Activated B cell treated with CpG ODN at 0.5 μM for 24 hours (primary cell): ENCODE data around the gene VEZF1. TPM values are rescaled to one million over a fixed set of nuclear protein-coding genes. Genes with fewer than 3 reads are reported as not detected.
A peak's percentile ranks its signal among the peaks of the same experiment; 100 is the strongest.

ENCODE experiments used
- ATAC-seq: fragments of 200-7000 bp; cut with Tn5 transposase; one replicate; pipeline ENCODE4 v1.10.0; 2021; ENCODE audit warnings: low read depth, mild to moderate bottlenecking, moderate library complexity
- CTCF ChIA-PET: fragments of 350-600 bp; sonication (Branson Sonifier 250); formaldehyde crosslinking; loops from one replicate; lab custom pipeline; 2021; ENCODE audit warnings: antibody characterized with exemption; lab: Charles Lee
- POLR2A ChIA-PET: fragments of 350-600 bp; sonication (Branson Sonifier 250); formaldehyde crosslinking; loops from one replicate; lab custom pipeline; 2021; ENCODE audit warnings: antibody characterized with exemption; lab: Charles Lee
- DNase-seq: peaks from one replicate; pipeline ENCODE4 v3.0.0; 2022
- H3K27ac Mint-ChIP-seq: one replicate; pipeline ENCODE4 v1.8.0; 2020; ENCODE audit warnings: mixed read lengths
- H3K27me3 Mint-ChIP-seq: one replicate; pipeline ENCODE4 v1.8.0; 2021; ENCODE audit warnings: mixed read lengths
- H3K36me3 Mint-ChIP-seq: one replicate; pipeline ENCODE4 v1.8.0; 2021; ENCODE audit warnings: low read depth, mixed read lengths
- H3K4me1 Mint-ChIP-seq: one replicate; pipeline ENCODE4 v1.8.0; 2021; ENCODE audit warnings: mixed read lengths
- H3K4me3 Mint-ChIP-seq: one replicate; pipeline ENCODE4 v1.8.0; 2020; ENCODE audit warnings: mild to moderate bottlenecking, mixed read lengths
- H3K9me3 Mint-ChIP-seq: one replicate; pipeline ENCODE4 v1.8.0; 2020; ENCODE audit warnings: mixed read lengths
- intact Hi-C: fragments of 100-400 bp; cut with micrococcal nuclease; formaldehyde crosslinking; loops from one replicate; pipeline ENCODE4 v1.15.1; 2024
- total RNA-seq: library from RNA; stranded (reverse); gene quantifications from 2 replicates; pipeline ENCODE4 v1.2.3, GENCODE V29; 2022
- TF ChIP-seq, protein P1 (sequence below): fragments of 200-600 bp; IDR thresholded peaks from one replicate; pipeline ENCODE4 v1.8.0; 2022; ENCODE audit warnings: antibody characterized with exemption, mild to moderate bottlenecking

Gene VEZF1
- total RNA-seq, 1 donor from 2014 or later = 45.1 TPM

- no peaks in the 10 kb centered on the region for H3K27me3 Mint-ChIP-seq
- H3K36me3 Mint-ChIP-seq = peaks cover 35% of the 10 kb centered on the region
- H3K27ac Mint-ChIP-seq = peak overlapping the region; percentile 80
- ChIA-PET POLR2A (interaction anchor here (0.5 to 1.5 kb wide), 4 partner anchors 20 to 118 kb away, joined by 4 to 10 read pairs (median 4); partner anchors contain the start of gene SRSF1), CTCF (interaction anchor here (1.0 to 2.1 kb wide), 8 partner anchors 10 to 130 kb away, joined by 3 to 11 read pairs (median 6); partner anchors contain the start of gene SRSF1)
- intact Hi-C loops = loop anchor here (2.0 to 5.0 kb wide), 3 partner anchors 30 to 730 kb away; partner anchors contain the start of gene MSI2
- TF ChIP-seq, protein P1, sequence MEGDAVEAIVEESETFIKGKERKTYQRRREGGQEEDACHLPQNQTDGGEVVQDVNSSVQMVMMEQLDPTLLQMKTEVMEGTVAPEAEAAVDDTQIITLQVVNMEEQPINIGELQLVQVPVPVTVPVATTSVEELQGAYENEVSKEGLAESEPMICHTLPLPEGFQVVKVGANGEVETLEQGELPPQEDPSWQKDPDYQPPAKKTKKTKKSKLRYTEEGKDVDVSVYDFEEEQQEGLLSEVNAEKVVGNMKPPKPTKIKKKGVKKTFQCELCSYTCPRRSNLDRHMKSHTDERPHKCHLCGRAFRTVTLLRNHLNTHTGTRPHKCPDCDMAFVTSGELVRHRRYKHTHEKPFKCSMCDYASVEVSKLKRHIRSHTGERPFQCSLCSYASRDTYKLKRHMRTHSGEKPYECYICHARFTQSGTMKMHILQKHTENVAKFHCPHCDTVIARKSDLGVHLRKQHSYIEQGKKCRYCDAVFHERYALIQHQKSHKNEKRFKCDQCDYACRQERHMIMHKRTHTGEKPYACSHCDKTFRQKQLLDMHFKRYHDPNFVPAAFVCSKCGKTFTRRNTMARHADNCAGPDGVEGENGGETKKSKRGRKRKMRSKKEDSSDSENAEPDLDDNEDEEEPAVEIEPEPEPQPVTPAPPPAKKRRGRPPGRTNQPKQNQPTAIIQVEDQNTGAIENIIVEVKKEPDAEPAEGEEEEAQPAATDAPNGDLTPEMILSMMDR = no peak
- no peak for ATAC-seq
- H3K9me3 Mint-ChIP-seq = no peaks in the 10 kb centered on the region
- H3K4me1 Mint-ChIP-seq = peaks cover 55% of the 10 kb centered on the region
- H3K4me3 Mint-ChIP-seq = peak overlapping the region; percentile 91
- peak; percentile 18 for DNase-seq
These were observed 1.0 kb downstream of the VEZF1 start for GRCh38 chr17:57986841-57987580.

DNA sequence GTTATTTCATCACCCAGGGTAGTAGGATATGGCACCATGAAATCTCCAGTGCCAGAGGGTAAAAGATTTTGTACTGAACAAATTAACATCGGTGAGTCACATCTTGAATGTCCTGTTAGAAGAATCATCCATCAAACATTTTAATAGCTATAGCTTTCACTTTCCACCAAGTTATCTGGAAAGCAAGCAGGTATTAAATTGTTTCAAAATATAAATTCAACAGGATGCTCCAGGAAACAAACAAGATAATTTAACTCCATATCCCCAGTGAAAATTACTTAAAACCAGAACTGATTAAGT, 2.4 kb downstream of the VEZF1 start:
- Mint-ChIP-seq H3K27ac (no peak overlapping the region), H3K4me1 (peaks cover 59% of the 10 kb centered on the region)
- TF ChIP-seq, protein P1 = no peak

GRCh38 chr17:57984936-57985674, 2.9 kb downstream of the VEZF1 start:
- intact Hi-C loops = loop anchor here (5.0 kb wide), 2 partner anchors 38 to 728 kb away; partner anchors contain the start of gene MSI2
- Mint-ChIP-seq H3K9me3 (no peaks in the 10 kb centered on the region), H3K27ac (no peak overlapping the region), H3K4me3 (peak overlapping the region; percentile 15), H3K27me3 (no peaks in the 10 kb centered on the region), H3K36me3 (peaks cover 54% of the 10 kb centered on the region), H3K4me1 (peaks cover 62% of the 10 kb centered on the region)
- ChIA-PET CTCF (interaction anchor here (0.7 to 2.1 kb wide), 3 partner anchors 93 to 152 kb away, joined by 3 to 11 read pairs (median 4); no protein-coding TSS in a partner anchor), POLR2A (interaction anchor here (0.9 to 1.1 kb wide), 2 partner anchors 22 to 135 kb away, joined by 3 to 4 read pairs; partner anchors contain the start of genes MRPS23 and SRSF1)
- ATAC-seq = no peak
- no peak for DNase-seq
- TF ChIP-seq, protein P1 = no peak

More for the DNA sequence above, 2.4 kb downstream of the VEZF1 start:
- ATAC-seq (no peak), DNase-seq (no peak)
- H3K36me3 Mint-ChIP-seq = peaks cover 49% of the 10 kb centered on the region
- no peaks in the 10 kb centered on the region for H3K9me3 Mint-ChIP-seq
- intact Hi-C loops = loop anchor here (5.0 kb wide), 2 partner anchors 38 to 728 kb away; partner anchors contain the start of gene MSI2
- peak overlapping the region; percentile 32 for H3K4me3 Mint-ChIP-seq
- ChIA-PET CTCF (interaction anchor here (0.7 to 2.1 kb wide), 8 partner anchors 11 to 153 kb away, joined by 3 to 11 read pairs (median 6); no protein-coding TSS in a partner anchor), POLR2A (interaction anchor here (0.9 kb wide), 1 partner anchor 136 kb away, joined by 4 read pairs; the partner anchor contains the start of gene MRPS23)
- H3K27me3 Mint-ChIP-seq = no peaks in the 10 kb centered on the region

GRCh38 chr17:57984261-57984890, 3.7 kb downstream of the VEZF1 start:
- Mint-ChIP-seq H3K4me1 (peaks cover 62% of the 10 kb centered on the region), H3K4me3 (no peak overlapping the region)
- ATAC-seq = no peak

More at GRCh38 chr17:57984261-57984890, 3.7 kb downstream of the VEZF1 start:
- ChIA-PET CTCF (interaction anchor here (1.1 kb wide), 1 partner anchor 92 kb away, joined by 4 read pairs; no protein-coding TSS in a partner anchor), POLR2A (interaction anchor here (1.1 kb wide), 1 partner anchor 23 kb away, joined by 3 read pairs; the partner anchor contains the start of gene SRSF1)
- TF ChIP-seq, protein P1 = no peak
- intact Hi-C loops = no loop called here
- no peak overlapping the region for H3K27ac Mint-ChIP-seq
- no peaks in the 10 kb centered on the region for H3K27me3 Mint-ChIP-seq
- no peak for DNase-seq
- no peaks in the 10 kb centered on the region for H3K9me3 Mint-ChIP-seq
- H3K36me3 Mint-ChIP-seq = peaks cover 59% of the 10 kb centered on the region
